Choroid plexus epithelial cell (primary cell): ENCODE measurements around the gene MGME1.

Source experiments
- DNase-seq: peaks from one replicate; pipeline ENCODE4 v3.0.0-alpha.2; 2010; ENCODE audit warnings: low read depth
- H3K4me3 ChIP-seq: 2 replicates; pipeline ENCODE4 v1.5.1; 2011; ENCODE audit warnings: low read depth, mild to moderate bottlenecking, control low read depth, low read length, moderate library complexity
- TF ChIP-seq, protein P1 (sequence below): conservative IDR thresholded peaks from 2 replicates; pipeline ENCODE4 v1.5.1; 2011; ENCODE audit warnings: low read depth, mild to moderate bottlenecking, control low read depth, inconsistent platforms, low read length, moderate library complexity

MGME1 gene

GRCh38 chr20:18034039-18034438, 65.2 kb downstream of the MGME1 start:
- no peak for DNase-seq
- H3K4me3 ChIP-seq: no peak overlapping the region
- TF ChIP-seq, protein P1, sequence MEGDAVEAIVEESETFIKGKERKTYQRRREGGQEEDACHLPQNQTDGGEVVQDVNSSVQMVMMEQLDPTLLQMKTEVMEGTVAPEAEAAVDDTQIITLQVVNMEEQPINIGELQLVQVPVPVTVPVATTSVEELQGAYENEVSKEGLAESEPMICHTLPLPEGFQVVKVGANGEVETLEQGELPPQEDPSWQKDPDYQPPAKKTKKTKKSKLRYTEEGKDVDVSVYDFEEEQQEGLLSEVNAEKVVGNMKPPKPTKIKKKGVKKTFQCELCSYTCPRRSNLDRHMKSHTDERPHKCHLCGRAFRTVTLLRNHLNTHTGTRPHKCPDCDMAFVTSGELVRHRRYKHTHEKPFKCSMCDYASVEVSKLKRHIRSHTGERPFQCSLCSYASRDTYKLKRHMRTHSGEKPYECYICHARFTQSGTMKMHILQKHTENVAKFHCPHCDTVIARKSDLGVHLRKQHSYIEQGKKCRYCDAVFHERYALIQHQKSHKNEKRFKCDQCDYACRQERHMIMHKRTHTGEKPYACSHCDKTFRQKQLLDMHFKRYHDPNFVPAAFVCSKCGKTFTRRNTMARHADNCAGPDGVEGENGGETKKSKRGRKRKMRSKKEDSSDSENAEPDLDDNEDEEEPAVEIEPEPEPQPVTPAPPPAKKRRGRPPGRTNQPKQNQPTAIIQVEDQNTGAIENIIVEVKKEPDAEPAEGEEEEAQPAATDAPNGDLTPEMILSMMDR: no peak

DNA sequence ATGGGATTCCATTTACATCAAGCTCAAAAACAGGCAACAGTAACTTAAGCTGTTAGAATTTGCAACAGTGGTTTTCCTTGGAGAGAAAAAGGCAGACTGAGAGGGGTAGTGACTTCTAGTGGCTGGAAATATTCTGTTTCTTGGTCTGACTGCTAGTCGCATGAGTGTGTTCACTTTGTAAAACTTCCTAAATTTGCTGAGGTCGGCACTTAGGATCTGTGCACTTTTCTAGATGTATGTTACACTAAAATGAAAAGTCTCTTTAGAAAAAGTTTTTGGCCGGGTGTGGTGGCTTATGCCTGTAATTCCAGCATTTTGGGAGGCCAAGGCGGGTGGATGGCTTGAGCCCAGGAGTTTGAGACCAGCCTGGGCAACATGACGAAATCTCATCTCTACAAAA, 70.2 kb downstream of the MGME1 start:
- no peak for DNase-seq
- H3K4me3 ChIP-seq: no peak overlapping the region
- TF ChIP-seq, protein P1: no peak
